HG03159 (cell line): ENCODE measurements around the gene NPC1.
"Not testable (repeated sequence)": the region's sequence is repeated elsewhere in the genome, so short reads cannot be mapped to it uniquely, and the experiment has no call there.

Experiments
- ATAC-seq: cut with Tn5 transposase; IDR thresholded peaks from one replicate; pipeline ENCODE4 v1.9.1; 2021; ENCODE audit warnings: mild to moderate bottlenecking, moderate library complexity; ENCODE audit not compliant: unreplicated experiment

Gene NPC1

DNA sequence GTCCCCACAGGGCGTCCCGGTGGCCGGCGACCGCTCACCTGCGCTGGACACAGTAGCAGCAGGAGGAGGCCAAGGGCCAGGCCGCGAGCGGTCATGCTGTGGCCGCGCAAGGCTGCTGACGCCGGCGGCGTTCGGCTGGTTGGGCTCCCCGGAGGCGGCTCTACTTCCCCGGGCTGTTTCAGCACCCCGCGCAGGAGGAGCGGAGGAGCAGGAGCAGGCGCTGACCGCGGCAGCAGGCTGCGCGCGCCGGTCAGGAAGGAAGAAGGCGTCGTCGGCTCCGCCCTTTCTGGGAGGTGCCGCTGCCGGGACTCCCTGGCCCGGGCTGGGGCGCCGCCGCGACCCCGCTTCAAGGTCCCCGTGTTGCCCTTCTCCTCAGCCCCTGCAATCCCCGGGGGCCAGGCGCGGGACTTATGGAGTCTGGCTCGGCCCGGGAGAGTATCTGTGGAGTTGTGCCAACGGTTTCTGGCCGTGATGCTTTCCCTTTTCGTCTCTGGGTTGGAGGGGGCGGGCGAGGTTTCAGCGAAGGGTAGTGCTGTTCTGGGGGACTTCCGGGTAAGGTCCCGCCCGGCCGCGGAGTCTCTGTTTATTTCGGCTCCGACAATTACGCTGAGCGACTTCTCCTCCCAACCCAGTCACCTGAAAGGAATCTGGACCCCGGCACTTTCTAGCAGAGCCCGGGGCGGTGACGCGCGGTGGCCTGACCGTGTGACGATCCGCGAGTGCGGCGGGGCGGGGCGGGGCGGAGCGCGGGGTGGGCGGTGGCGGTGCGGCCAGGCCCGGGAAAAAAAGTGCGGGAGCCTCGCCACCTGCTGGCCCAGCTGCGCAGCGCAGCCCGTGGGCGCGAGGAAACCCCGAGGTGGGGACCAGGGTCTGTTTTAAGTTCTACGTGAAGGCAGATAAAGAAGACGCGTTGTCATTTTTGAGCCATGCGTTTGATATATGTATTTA lies at the start of gene NPC1:
TSS of gene NPC1 (minus strand) at position 258 of the 948 bp plus-strand sequence. CDS start at position 95, 163 bp downstream.
- peak; percentile 88 for ATAC-seq

DNA sequence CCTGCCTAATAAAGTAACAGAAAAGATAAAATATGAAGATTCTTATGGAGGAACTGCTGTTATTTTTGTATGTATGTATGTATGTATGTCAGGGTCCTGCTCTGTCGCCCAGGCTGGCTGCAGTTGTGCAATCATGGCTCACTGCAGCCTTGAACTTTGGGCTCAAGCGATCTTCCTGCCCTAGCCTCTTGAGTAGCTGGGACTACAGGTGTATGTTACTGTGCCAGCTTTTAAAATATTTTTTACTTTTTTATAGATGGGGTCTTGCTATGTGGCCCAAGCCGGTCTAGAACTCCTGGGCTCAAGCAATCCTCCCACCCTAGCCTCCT lies 49.7 kb upstream of the NPC1 start:
- no peak for ATAC-seq

DNA sequence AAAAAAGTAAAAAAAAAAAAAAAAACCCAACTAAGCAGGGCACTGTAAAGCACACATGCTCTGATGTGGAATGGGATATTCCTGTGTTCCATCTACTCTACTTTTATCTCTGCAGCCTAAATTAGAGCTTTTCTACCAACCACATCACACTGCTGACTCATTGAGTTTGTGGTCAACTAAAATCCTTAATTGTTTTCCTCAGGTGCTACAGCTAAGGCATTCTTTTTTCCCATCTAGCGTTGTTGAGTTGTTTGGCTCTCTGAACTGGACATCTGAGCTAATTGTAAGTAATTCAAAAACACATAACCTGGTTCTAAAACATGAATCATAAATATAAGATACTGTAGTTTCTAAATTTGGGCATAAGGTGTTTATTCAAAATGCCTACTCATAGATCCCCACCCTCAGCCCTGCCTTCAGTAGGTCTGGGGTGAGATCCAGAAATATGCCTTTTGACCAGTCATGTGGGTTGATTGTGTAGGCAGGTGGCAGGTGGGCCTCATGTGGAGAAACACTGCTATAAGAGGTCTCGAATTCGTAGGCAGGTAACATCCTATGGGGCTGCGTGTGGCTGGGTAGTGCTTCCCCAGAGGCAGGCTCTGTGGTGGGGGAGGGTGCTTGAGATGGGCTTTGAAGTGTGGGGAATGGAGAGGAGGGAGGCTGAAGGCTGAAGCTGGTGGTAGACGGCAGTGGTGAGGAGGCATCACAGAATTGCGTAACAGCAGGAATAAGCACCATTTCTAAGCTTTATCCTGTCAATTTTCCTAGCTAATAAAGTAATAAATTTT lies 49.2 kb upstream of the NPC1 start:
- no peak for ATAC-seq

DNA sequence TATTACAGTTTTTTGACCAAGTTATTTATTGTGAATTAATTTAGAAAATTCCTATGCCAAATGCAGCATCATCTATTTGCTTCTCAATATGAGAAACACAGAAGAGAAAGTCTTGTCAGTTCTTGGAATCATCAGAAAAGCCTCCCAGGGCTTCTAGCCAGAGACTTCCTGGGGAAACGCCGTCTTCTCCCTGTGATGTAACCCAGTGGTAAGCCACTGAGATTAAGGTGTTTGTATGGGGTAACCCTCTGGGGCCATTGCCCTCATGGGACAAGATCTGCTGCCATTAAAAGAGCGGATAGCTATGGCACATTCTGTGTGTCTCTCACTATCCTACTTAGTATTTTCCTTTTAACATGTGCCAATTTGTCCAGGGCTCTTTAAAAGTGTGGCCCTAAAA lies 48.4 kb upstream of the NPC1 start:
- no peak for ATAC-seq

DNA sequence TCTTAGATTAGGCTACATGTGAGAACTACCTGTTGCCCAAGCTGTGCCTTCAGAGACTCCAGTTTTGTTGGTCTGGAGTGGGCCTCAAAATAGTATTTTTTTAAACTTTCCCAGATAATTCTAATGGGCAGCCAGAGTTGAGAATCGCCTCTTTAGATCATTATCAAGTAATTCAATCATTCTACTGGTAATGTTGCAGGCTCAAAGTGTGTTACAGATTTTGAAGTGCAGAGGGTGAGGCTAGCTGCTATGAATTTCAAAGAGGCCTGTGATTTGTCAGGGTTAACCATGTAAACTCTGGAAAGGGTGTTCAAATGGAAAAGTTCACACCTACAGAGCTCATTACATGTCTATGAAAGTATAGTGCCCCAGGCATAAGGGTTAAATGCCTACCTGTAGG lies 46.3 kb upstream of the NPC1 start:
- ATAC-seq, result no peak

DNA sequence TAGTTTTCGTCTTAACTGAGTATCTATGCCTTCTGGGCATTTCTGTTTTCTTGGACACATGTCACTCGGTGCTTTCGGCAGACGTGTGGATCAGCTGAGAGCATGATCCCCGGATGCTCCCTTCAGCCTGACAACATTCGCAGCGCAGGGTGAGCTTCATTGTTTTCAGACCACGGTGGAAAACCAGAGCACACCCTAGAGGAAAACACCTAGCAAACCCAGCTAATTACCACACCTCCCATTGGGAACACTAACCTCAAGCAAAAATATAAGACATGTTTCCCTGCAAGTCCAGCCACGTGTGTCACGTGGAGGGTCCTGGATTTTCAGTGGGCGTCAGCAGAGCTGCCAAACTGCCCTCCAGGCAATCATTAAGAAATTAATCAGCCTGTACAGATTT lies 45.4 kb upstream of the NPC1 start:
- ATAC-seq, result no peak

DNA sequence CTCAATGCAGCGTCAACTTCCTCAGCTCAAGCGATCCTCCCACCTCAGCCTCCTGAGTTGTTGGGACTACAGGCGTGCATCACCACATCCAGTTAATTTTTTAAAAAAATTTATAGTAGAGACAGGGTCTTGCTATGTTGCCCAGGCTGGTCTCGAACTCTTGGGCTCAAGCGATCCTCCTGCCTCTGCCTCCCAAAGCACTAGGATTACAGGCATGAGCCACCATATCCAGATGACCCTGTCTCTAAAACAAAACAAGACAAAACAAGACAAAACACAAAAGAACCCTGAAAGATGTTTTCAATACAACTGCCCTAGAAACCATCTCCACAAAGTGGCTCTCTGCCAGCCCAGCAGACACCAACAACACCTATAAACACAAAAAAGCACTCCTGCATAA lies 45.0 kb upstream of the NPC1 start:
- ATAC-seq, result no peak

DNA sequence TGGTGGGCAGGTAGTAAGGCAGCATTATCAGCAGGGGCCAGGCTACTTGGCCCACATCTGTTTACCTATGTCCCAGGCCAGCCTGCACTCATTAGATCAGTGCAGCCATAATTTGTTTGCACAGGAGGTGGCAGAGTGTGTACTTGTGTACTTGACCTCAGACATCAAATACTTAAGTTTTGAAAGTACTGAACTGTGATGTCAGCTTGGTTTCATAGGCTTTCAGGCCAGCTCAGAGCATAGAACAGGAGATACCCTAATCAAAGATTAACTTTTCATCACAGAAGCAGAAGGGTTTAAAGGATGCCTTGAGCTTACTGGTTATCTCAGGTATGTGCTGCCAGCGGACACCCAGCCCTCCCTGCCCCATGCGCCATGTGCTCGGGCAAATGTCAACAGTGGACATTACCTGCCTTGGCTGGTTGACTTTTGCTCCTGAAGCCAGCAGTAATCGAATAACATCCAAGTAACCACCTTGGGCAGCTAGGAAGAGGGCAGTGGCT lies 43.2 kb upstream of the NPC1 start:
- ATAC-seq, result peak; percentile 95

DNA sequence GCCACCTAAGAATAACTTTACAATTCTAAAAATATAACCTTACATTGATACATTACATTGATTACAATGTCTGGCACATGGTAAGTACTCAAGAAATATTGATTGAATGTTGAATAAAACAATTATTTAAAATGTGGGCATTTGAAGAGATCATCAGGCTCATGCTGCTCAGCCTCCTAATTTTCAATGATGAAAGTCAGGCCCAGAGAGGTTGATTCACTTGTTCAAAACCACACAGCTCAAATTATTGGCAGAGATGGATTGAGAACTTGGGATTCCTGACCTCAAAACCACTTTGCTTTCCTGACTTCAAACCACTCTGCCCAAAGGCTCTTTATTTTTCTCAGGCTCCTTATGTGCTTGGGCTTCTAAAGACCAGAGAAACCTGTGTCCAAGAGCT lies 41.7 kb upstream of the NPC1 start:
- no peak for ATAC-seq

DNA sequence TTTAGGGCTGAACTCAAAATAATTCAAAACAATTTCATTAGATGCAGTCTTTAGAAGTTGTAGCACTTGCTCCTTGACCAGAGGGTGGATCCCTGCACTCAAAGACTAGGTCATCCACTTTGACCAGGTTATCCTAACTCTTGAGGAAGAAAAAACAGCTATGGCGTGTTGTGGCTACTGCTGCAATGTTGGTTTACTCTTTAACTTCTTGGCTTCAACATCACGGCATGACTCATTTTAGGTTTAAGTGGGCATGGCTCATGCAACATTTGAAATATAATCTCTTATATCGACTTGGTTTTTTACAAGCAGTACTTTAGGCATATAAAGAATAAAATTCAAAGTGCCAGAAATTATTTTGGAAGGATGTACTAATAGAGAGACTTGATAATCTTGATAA lies 41.0 kb upstream of the NPC1 start:
- ATAC-seq, result no peak

DNA sequence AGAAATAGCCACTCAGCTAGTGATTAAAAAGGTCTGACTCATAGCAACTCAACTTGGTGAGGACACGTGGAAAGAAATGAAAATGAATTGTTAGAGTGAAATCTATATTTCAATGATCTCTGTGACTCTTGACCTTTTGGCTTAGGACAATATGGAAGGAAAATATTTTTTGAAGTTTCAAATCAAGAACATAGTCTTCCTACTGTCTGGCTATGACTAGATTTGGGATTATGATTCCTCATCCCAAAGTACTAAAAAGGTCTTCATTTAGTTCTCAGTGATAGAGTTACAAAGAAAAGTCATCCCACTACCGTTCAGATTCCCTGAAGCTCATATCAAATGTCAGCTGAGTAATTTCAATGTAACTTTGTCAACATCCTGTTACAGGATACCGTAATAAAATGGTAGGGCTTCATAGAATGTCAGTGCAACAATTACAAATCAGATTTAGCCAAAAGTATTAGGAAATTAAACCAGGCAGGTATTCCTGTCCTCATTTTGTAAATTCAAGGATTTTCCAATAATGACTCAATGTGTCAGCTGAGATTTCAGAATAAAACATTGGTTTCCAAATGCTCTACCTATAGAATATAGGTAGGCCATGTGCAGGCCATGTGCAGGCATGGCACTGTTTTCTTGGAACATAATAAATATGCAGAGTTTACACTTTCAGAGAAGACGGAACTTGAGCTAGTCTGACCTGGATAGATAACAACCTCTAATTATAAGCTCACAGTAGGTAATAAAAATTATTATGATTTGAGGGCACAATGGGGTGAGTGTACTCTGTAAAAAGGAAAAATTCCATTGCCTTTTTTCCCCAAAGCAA lies 40.4 kb upstream of the NPC1 start:
- ATAC-seq, result no peak

DNA sequence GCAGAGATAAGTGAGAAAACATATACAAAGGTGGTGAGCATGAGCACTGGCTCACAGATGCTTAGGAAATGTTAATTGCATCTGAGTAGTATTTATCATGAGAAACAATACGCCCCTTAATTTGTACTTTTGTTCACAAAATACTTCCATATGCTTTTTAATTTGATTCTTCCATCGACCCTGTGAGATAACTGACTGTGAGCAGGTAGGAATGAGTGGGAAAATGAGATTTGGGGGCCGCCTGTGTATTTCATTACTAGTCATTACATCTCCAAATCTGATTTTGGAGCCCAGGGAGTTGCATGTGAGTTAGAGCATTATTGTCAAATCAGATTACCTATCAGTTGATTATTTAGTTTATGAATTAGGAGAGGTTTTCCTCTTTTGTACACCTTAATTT lies 36.7 kb upstream of the NPC1 start:
- ATAC-seq, result no peak

DNA sequence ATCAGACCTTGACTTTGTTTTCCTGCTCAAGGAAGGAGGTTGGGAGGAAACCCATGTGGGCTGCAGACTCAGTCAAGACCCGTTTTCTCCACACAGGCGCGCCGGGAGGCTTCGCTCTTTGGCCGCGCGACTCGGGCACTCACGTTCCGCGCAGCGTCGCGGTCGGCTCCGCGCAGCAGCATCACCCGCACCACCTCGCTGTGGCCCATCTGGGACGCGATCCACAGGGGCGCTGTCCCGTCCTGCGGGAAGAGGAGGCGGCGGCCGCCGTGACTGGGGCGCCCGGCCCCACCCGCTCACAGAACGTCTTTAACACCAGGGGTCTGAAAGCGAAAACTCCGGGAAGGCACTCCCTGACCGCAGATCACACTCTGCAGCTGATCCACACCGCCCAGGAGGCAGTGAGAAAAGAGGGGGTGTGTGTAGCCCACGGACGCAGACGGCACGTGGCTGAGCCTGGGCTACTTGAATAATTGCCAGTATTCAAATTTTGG lies 33.1 kb upstream of the NPC1 start:
- ATAC-seq, result no peak

DNA sequence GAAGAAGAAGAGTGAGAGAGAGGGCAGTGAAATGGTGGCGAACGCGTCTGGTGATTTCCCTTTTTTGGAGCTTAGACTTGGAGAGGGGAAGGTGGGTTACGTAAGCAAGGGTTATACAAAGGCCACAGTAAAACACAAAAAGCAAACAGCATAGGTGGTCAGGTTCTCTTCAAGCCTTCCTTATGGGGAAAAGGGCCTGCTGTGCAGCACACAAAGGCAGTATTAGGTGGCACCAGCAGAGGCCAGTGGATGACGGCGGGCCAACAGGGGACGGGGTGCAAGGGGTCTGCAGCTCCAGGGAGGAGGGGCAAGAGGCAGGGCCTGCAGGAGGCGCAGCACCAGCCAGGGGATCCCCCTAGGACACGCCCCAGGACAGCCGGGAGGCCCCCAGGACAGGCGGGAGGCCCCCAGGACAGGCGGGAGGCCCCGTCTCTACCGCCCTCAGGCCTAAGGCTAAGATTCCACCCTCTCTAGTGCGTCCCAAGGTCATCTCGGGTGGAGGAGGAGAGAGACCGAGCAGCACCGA lies 32.6 kb upstream of the NPC1 start:
- no peak for ATAC-seq

DNA sequence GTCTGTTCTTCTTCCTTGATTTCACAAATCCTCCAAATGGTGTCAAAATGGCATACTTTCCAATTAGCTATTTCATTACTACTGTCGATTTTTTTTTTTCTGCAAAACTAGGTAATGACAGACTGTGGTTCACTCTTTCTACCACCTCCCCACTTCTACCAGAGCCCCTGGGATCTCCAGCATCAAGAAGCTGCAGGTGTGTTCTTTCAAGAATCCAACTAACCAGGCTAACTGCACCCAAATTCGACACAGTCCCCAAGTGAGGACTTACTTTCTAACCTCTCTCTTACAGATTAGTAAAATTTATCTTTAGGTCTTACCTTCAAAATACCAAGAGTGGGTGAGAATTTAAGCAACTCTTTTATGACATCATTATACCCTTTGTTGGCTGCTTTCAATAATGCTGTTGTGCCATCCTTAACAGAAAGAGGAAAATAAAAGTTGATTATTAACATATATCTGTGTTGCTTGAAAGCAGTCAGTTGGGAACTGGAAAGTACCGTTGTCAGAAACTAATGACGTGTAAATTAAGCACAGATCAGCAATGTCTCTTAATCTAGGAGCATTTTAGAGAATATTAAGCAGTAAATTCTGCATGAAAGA lies 31.2 kb upstream of the NPC1 start:
- peak; percentile 44 for ATAC-seq

DNA sequence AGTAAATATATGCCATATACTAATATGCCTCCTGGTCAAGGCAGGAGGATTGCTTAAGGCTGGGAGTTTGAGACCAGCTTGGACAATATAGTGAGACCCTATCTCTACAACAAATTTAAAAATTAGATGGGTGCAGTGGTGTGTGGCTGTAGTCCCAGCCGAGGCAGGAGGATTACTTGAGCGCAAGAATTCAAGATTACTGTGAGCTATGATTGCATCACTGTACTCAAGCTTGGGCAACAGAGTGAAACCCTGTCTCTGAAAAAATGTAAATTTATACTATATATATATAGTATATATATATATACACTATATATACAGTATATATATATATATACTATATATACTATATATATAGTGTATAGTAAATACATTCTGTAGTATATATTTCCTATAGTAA lies 30.0 kb upstream of the NPC1 start:
- ATAC-seq, result no peak

DNA sequence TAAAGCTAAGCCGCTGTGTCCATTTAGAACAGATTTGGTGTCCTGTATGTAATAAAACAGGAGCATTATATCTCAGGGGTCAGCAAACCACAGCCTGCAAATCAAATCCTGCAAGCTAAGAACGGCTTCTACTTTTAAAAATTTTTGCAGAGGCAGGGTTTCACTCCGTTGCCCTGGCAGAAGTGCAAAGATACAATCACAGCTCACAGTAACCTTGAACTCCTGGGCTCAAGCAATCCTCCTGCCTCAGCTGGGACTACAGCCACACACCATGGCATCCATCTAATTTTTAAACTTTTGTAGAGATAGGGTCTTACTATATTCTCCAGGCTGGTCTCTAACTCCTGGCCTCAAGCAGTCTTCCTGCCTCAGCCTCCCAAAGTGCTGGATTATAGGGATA lies 28.6 kb upstream of the NPC1 start:
- ATAC-seq, result no peak

DNA sequence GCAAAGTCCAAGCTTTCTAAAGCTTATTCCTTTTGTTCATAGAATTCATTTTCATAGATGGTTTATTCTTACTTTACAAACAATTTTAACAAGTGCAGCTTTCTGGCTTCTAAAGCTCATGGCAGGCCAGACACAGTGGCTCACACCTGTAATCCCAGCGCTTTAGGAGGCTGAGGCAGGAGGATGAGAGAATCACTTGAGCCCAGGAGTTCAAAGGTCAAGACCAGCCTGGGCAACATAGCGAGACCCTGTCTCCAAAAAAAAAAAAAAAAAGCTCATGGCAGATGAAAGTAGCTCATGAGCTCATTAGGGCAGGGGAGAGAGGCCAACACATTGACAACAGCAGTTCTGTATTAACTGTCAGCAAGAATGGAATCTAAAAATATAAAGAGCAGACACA lies 28.1 kb upstream of the NPC1 start:
- no peak for ATAC-seq

DNA sequence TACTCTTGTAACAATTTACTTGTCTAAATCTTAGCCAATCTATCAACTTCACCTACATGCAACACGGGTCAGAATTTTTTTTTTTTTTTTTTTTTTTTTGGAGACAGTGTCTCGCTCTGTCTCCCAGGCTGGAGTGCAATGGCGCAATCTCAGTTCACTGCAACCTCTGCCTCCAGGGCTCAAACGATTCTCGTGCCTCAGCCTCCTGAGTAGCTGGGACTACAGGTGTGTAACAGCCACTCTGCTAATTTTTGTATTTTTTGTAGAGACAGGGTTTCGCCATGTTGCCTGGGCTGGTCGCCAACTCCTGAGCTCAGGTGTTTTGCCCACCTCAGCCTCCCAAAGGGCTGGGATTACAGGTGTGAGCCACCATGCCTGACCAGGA lies 26.8 kb upstream of the NPC1 start:
- not testable (repeated sequence) for ATAC-seq

DNA sequence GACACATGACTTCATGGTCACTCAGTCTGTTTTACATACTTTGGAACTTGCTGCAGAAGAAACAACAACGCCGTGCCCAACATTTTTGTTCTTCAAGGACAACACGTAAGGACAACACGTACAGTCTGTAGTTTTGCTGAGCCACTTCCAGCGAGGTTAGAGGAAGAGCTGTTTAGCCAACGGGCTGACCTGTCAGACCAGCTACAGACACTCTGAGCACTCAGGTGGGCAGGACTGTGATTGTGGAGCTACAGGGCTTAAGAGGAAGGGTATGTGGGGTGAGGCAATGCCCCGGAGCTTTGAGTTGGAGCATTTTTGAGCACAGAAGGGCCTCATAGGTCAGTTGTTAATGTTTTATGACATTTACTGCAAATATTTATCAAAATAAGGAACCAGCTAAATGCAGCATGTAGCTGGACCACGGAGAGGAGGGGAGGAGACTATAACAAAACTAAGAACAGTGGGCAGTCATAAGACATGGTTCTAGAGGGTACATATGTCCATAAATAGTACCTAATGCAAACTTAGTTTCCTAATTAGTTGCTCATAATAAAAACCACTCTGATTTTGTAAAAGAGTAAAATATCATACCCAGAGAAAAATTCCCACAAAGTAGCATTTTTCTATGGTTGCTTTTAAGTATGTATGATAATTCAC lies 26.3 kb upstream of the NPC1 start:
- no peak for ATAC-seq
